GM12878 (cell line): Measurements from ENCODE around the gene NOXA1.

Experiments used
- BCLAF1 ChIP-seq: fragments of 450-650 bp; IDR thresholded peaks from 2 replicates; pipeline ENCODE4 v1.6.1; 2017; ENCODE audit warnings: antibody characterized with exemption, mild to moderate bottlenecking, moderate library complexity
- CBX5 ChIP-seq: sonication (generic); IDR thresholded peaks from 2 replicates; pipeline ENCODE4 v1.6.1; 2016; ENCODE audit warnings: low read depth, moderate library complexity, mild to moderate bottlenecking, inconsistent platforms
- CTCF ChIP-seq, 3 experiments: IDR thresholded peaks in 2 of 3; conservative IDR thresholded peaks in 1 of 3; 2 replicates each; pipeline ENCODE4 v1.5.1; 2011; ENCODE audit warnings: low read depth in 3 of 3, low read length in 3 of 3, mild to moderate bottlenecking in 3 of 3, control low read depth in 2 of 3, moderate library complexity in 2 of 3, inconsistent platforms in 1 of 3, mixed read lengths in 1 of 3; ENCODE audit not compliant: control insufficient read depth in 2 of 3, insufficient read depth in 1 of 3; ENCODE audit errors: extremely low read depth in 1 of 3
- MYC ChIP-seq: IDR thresholded peaks from 2 replicates; pipeline ENCODE4 v1.6.1; 2011; ENCODE audit warnings: mild to moderate bottlenecking, low read length, moderate library complexity, inconsistent platforms; ENCODE audit not compliant: insufficient read depth, insufficient replicate concordance, insufficient read length, severe bottlenecking
- NR2C2 ChIP-seq: IDR thresholded peaks from 2 replicates; pipeline ENCODE4 v1.6.1; 2011; ENCODE audit warnings: borderline replicate concordance, low read depth; ENCODE audit not compliant: control insufficient read depth, insufficient read length
- POLR2AphosphoS5 ChIP-seq: IDR thresholded peaks from 2 replicates; pipeline ENCODE4 v1.6.1; 2011; ENCODE audit warnings: mild to moderate bottlenecking, low read length, inconsistent platforms
- RBBP5 ChIP-seq: fragments of 200-600 bp; sonication (generic); conservative IDR thresholded peaks from 2 replicates; pipeline ENCODE4 v1.6.1; 2016
- SUZ12 ChIP-seq: fragments of 200-600 bp; sonication (generic); IDR thresholded peaks from one replicate; pipeline ENCODE4 v1.6.1; 2018; ENCODE audit warnings: antibody characterized with exemption, mild to moderate bottlenecking; ENCODE audit not compliant: unreplicated experiment
- TCF3 ChIP-seq: IDR thresholded peaks from 2 replicates; pipeline ENCODE4 v1.6.1; 2012; ENCODE audit warnings: low read depth, mild to moderate bottlenecking, low read length, borderline replicate concordance; ENCODE audit not compliant: insufficient read depth
- ZNF217 ChIP-seq: fragments of 450-650 bp; IDR thresholded peaks from 2 replicates; pipeline ENCODE4 v1.6.1; 2017; ENCODE audit warnings: antibody characterized with exemption, mild to moderate bottlenecking
- TF ChIP-seq, protein P1 (sequence below): IDR thresholded peaks from 2 replicates; pipeline ENCODE4 v1.6.1; 2012; ENCODE audit warnings: low read depth, low read length, improper control_type of control experiment
- TF ChIP-seq, protein P2 (sequence below): IDR thresholded peaks from 2 replicates; pipeline ENCODE4 v1.6.1; 2011; ENCODE audit warnings: low read depth, low read length, improper control_type of control experiment, borderline replicate concordance
- TF ChIP-seq, protein P3 (sequence below): fragments of 450-650 bp; conservative IDR thresholded peaks from 2 replicates; pipeline ENCODE4 v1.6.1; 2017; ENCODE audit warnings: mild to moderate bottlenecking, moderate library complexity
- TF ChIP-seq, protein P4 (sequence below): fragments of 450-650 bp; IDR thresholded peaks from 2 replicates; pipeline ENCODE4 v1.6.1; 2016; ENCODE audit warnings: mild to moderate bottlenecking

DNA sequence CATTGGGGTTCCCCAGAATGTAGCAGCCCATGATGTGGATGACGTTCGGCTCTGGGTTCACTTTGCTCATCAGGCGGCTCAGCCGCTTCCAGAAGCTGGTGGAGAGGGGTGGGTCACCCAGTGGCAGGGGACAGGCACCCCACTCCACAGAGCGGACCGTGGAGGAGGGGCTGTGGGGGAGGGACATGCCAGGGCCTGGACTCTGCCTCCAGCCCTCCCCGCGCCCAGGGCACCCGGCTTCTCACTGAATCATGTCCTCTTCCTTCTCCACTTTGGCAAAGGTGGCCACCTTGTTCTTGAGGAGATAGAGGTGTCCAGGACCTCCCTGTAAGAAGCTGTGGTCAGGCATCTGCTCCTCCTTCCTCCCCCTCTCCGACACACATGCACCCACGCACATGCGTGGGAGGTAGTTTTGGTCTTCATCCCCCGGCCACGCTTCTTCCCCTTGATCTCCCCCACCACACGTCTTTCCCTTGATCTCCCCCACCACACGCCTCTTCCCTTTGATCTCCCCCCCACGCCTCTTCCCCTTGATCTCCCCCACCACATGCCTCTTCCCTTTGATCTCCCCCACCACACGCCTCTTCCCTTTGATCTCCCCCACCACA lies 26.8 kb downstream of the NOXA1 start:
- TF ChIP-seq RBBP5 (no peak), CTCF (IDR thresholded peaks at IDR 0.05 in 2 of 3, conservative IDR thresholded peaks at IDR 0.05 in 1 of 3; ENCODE audit: control insufficient read depth in 2 of 3, extremely low read depth in 1 of 3, insufficient read depth in 1 of 3, low read depth in 3 of 3, low read length in 3 of 3) (no peak), MYC (no peak), CBX5 (no peak), NR2C2 (no peak), TCF3 (no peak), SUZ12 (no peak), ZNF217 (no peak), BCLAF1 (no peak), POLR2AphosphoS5 (no peak)
- TF ChIP-seq, protein P1, sequence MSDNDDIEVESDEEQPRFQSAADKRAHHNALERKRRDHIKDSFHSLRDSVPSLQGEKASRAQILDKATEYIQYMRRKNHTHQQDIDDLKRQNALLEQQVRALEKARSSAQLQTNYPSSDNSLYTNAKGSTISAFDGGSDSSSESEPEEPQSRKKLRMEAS, result no peak
- TF ChIP-seq, protein P2, sequence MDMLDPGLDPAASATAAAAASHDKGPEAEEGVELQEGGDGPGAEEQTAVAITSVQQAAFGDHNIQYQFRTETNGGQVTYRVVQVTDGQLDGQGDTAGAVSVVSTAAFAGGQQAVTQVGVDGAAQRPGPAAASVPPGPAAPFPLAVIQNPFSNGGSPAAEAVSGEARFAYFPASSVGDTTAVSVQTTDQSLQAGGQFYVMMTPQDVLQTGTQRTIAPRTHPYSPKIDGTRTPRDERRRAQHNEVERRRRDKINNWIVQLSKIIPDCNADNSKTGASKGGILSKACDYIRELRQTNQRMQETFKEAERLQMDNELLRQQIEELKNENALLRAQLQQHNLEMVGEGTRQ, result no peak
- TF ChIP-seq, protein P3, sequence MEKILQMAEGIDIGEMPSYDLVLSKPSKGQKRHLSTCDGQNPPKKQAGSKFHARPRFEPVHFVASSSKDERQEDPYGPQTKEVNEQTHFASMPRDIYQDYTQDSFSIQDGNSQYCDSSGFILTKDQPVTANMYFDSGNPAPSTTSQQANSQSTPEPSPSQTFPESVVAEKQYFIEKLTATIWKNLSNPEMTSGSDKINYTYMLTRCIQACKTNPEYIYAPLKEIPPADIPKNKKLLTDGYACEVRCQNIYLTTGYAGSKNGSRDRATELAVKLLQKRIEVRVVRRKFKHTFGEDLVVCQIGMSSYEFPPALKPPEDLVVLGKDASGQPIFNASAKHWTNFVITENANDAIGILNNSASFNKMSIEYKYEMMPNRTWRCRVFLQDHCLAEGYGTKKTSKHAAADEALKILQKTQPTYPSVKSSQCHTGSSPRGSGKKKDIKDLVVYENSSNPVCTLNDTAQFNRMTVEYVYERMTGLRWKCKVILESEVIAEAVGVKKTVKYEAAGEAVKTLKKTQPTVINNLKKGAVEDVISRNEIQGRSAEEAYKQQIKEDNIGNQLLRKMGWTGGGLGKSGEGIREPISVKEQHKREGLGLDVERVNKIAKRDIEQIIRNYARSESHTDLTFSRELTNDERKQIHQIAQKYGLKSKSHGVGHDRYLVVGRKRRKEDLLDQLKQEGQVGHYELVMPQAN, result no peak
- TF ChIP-seq, protein P4, sequence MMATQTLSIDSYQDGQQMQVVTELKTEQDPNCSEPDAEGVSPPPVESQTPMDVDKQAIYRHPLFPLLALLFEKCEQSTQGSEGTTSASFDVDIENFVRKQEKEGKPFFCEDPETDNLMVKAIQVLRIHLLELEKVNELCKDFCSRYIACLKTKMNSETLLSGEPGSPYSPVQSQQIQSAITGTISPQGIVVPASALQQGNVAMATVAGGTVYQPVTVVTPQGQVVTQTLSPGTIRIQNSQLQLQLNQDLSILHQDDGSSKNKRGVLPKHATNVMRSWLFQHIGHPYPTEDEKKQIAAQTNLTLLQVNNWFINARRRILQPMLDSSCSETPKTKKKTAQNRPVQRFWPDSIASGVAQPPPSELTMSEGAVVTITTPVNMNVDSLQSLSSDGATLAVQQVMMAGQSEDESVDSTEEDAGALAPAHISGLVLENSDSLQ, result no peak
